Trophoblast cell (in vitro differentiated cells and primary cell): Measurements from ENCODE around the gene KIF2C.
A peak's percentile ranks its signal among the peaks of the same experiment; 100 is the strongest.
"Not testable (repeated sequence)": the region's sequence is repeated elsewhere in the genome, so short reads cannot be mapped to it uniquely, and the experiment has no call there.

Source experiments
- DNase-seq, 2 donors: peaks; one replicate each; pipeline ENCODE4 v3.0.0-alpha.2; 2016
- H2AFZ ChIP-seq: 2 replicates; pipeline ENCODE4 v1.6.1; 2013; ENCODE audit warnings: low read length, moderate library complexity, mild to moderate bottlenecking; ENCODE audit not compliant: insufficient read depth, poor library complexity
- H2AK5ac ChIP-seq: 2 replicates; pipeline ENCODE4 v1.6.1; 2013; ENCODE audit warnings: mild to moderate bottlenecking, low read length
- H2BK120ac ChIP-seq: 2 replicates; pipeline ENCODE4 v1.6.1; 2013; ENCODE audit warnings: low read length, mild to moderate bottlenecking, moderate library complexity; ENCODE audit not compliant: insufficient read depth, poor library complexity
- H2BK12ac ChIP-seq: 2 replicates; pipeline ENCODE4 v1.6.1; 2013; ENCODE audit warnings: mild to moderate bottlenecking, low read length, moderate library complexity
- H2BK5ac ChIP-seq: 2 replicates; pipeline ENCODE4 v1.6.1; 2013; ENCODE audit warnings: low read length, low read depth, moderate library complexity, mild to moderate bottlenecking; ENCODE audit not compliant: poor library complexity
- H3K14ac ChIP-seq: 2 replicates; pipeline ENCODE4 v1.6.1; 2013; ENCODE audit warnings: mild to moderate bottlenecking, low read length
- H3K18ac ChIP-seq: 2 replicates; pipeline ENCODE4 v1.6.1; 2013; ENCODE audit warnings: mild to moderate bottlenecking, low read length
- H3K23ac ChIP-seq: 2 replicates; pipeline ENCODE4 v1.6.1; 2013; ENCODE audit warnings: low read length
- H3K27ac ChIP-seq: 2 replicates; pipeline ENCODE4 v1.5.1; 2013; ENCODE audit warnings: low read depth, mild to moderate bottlenecking, inconsistent platforms, low read length, moderate library complexity
- H3K27me3 ChIP-seq: 2 replicates; pipeline ENCODE4 v1.6.1; 2013; ENCODE audit warnings: inconsistent platforms, mild to moderate bottlenecking, low read length, moderate library complexity; ENCODE audit not compliant: insufficient read depth
- H3K36me3 ChIP-seq, 2 experiments: 1 replicate in 1 of 2; 2 replicates in 1 of 2; pipeline ENCODE4 v1.6.1; 2013; ENCODE audit warnings: low read length in 2 of 2, mild to moderate bottlenecking in 2 of 2, moderate library complexity in 1 of 2; ENCODE audit not compliant: insufficient read depth in 2 of 2, control insufficient read depth in 1 of 2
- H3K4ac ChIP-seq: 2 replicates; pipeline ENCODE4 v1.6.1; 2013; ENCODE audit warnings: low read depth, mild to moderate bottlenecking, low read length, moderate library complexity
- H3K4me1 ChIP-seq, 2 experiments: 1 replicate in 1 of 2; 2 replicates in 1 of 2; pipeline ENCODE4 v1.6.1; 2013; ENCODE audit warnings: low read length in 2 of 2, mild to moderate bottlenecking in 2 of 2, moderate library complexity in 1 of 2; ENCODE audit not compliant: insufficient read depth in 2 of 2, control insufficient read depth in 1 of 2
- H3K4me2 ChIP-seq: 2 replicates; pipeline ENCODE4 v1.6.1; 2013; ENCODE audit warnings: inconsistent platforms, mild to moderate bottlenecking, low read length, moderate library complexity
- H3K4me3 ChIP-seq: 2 replicates; pipeline ENCODE4 v1.5.1; 2013; ENCODE audit warnings: mild to moderate bottlenecking, low read depth, low read length, inconsistent platforms
- H3K79me1 ChIP-seq: one replicate; pipeline ENCODE4 v1.6.1; 2013; ENCODE audit warnings: low read length
- H3K79me2 ChIP-seq: 2 replicates; pipeline ENCODE4 v1.6.1; 2013; ENCODE audit warnings: low read length, mild to moderate bottlenecking; ENCODE audit not compliant: control insufficient read depth, insufficient read depth, poor library complexity
- H3K9ac ChIP-seq: 2 replicates; pipeline ENCODE4 v1.6.1; 2013; ENCODE audit warnings: mild to moderate bottlenecking, low read length
- H3K9me3 ChIP-seq: 2 replicates; pipeline ENCODE4 v1.6.1; 2013; ENCODE audit warnings: low read depth, mild to moderate bottlenecking, control low read depth, inconsistent platforms, low read length; ENCODE audit not compliant: insufficient read depth
- H4K12ac ChIP-seq: 2 replicates; pipeline ENCODE4 v1.6.1; 2013; ENCODE audit warnings: low read depth, mild to moderate bottlenecking, low read length, moderate library complexity
- H4K8ac ChIP-seq: 2 replicates; pipeline ENCODE4 v1.6.1; 2013; ENCODE audit warnings: low read depth, mild to moderate bottlenecking, low read length, moderate library complexity
- H4K91ac ChIP-seq: one replicate; pipeline ENCODE4 v1.6.1; 2013; ENCODE audit warnings: low read depth, mild to moderate bottlenecking, low read length, moderate library complexity
- WGBS: extraction: QIAGEN DNeasy Blood & Tissue Kit; methylation state at CpG from one replicate; pipeline ENCODE4 v1.1.7; 2013; ENCODE audit warnings: missing lambda C conversion rate; ENCODE audit not compliant: insufficient read length, insufficient coverage; ENCODE audit errors: extremely low coverage; 5-methylcytosine and 5-hydroxymethylcytosine counted together

Gene KIF2C

GRCh38 chr1:44792736-44793502 lies 53.3 kb downstream of the KIF2C start:
- no peaks in the 10 kb centered on the region for H3K79me2 ChIP-seq
- no peaks in the 10 kb centered on the region for H3K27me3 ChIP-seq
- no peak overlapping the region for H4K12ac ChIP-seq
- H3K9ac ChIP-seq, result no peak overlapping the region
- H2BK120ac ChIP-seq, result no peak overlapping the region
- DNase-seq, result no peak
- H3K18ac ChIP-seq, result no peak overlapping the region
- H3K79me1 ChIP-seq, result no peaks in the 10 kb centered on the region
- peak overlapping the region; percentile 4 for H2BK12ac ChIP-seq
- H3K4ac ChIP-seq, result no peak overlapping the region
- no peak overlapping the region for H3K23ac ChIP-seq
- no peak overlapping the region for H2BK5ac ChIP-seq
- no peak overlapping the region for H3K4me2 ChIP-seq
- no peaks in the 10 kb centered on the region for H3K4me1 ChIP-seq
- peak overlapping the region; percentile 12 for H4K8ac ChIP-seq
- H3K14ac ChIP-seq, result no peak overlapping the region
- no CpG with 5 or more reads among the region's 9 CpGs for WGBS
- H3K4me3 ChIP-seq, result no peak overlapping the region
- no peaks in the 10 kb centered on the region for H3K9me3 ChIP-seq
- H2AK5ac ChIP-seq, result no peak overlapping the region
- H3K36me3 ChIP-seq, result no peaks in the 10 kb centered on the region
- H4K91ac ChIP-seq, result no peak overlapping the region
- no peak overlapping the region for H2AFZ ChIP-seq
- no peak overlapping the region for H3K27ac ChIP-seq

GRCh38 chr1:44797886-44798285 lies 58.2 kb downstream of the KIF2C start:
- not testable (repeated sequence) for H4K8ac ChIP-seq, H4K91ac ChIP-seq, H2BK5ac ChIP-seq, H2AK5ac ChIP-seq, H3K23ac ChIP-seq, H2BK12ac ChIP-seq, H3K14ac ChIP-seq, H3K18ac ChIP-seq, H3K9ac ChIP-seq, H3K27ac ChIP-seq, H3K9me3 ChIP-seq, H4K12ac ChIP-seq, H3K4me2 ChIP-seq, H2BK120ac ChIP-seq, H3K4me3 ChIP-seq, DNase-seq, H2AFZ ChIP-seq, H3K4ac ChIP-seq, H3K27me3 ChIP-seq
- Histone ChIP-seq H3K36me3 (peaks cover 10 to 11% of the 10 kb centered on the region in 2 experiments), H3K4me1 (peaks cover 14 to 19% of the 10 kb centered on the region in 2 experiments), H3K79me1 (peaks cover 12% of the 10 kb centered on the region), H3K79me2 (peaks cover 13% of the 10 kb centered on the region)
- WGBS, result no CpG with 5 or more reads among the region's 8 CpGs

- Histone ChIP-seq H3K23ac (no peak overlapping the region), H3K79me1 (peaks cover 12% of the 10 kb centered on the region), H4K8ac (peak overlapping the region; percentile 62), H3K4me2 (no peak overlapping the region), H3K4me1 (peaks cover 15 to 20% of the 10 kb centered on the region in 2 experiments), H3K4ac (no peak overlapping the region), H3K27ac (no peak overlapping the region), H3K27me3 (no peaks in the 10 kb centered on the region), H3K36me3 (peaks cover 19 to 20% of the 10 kb centered on the region in 2 experiments), H3K4me3 (no peak overlapping the region), H4K91ac (peak overlapping the region; percentile 4), H3K9ac (no peak overlapping the region), H3K14ac (no peak overlapping the region), H3K79me2 (peaks cover 13% of the 10 kb centered on the region), H3K9me3 (no peaks in the 10 kb centered on the region), H4K12ac (no peak overlapping the region), H3K18ac (no peak overlapping the region), H2BK12ac (peak overlapping the region; percentile 16), H2BK120ac (no peak overlapping the region), H2AK5ac (peak overlapping the region; percentile 3), H2BK5ac (no peak overlapping the region), H2AFZ (no peak overlapping the region)
- DNase-seq, result no peak
- no CpG with 5 or more reads among the region's 10 CpGs for WGBS
Measured at GRCh38 chr1:44798481-44799365, 59.1 kb downstream of the KIF2C start.

GRCh38 chr1:44799770-44800584 lies 60.3 kb downstream of the KIF2C start, which contains the start of gene PLK3:
Gene PLK3 (plus strand): TSS chr1:44800377. CDS start chr1:44800464, 87 bp downstream.
- DNase-seq, result peak; percentile 98 to 99
- Histone ChIP-seq H2BK120ac (peak within 1 kb of the TSS; percentile 99), H2BK12ac (peak within 1 kb of the TSS; percentile 88), H2AK5ac (peak within 1 kb of the TSS; percentile 73), H3K4me2 (peak within 1 kb of the TSS; percentile 93), H3K27me3 (no peaks in the 10 kb centered on the region), H3K9me3 (no peaks in the 10 kb centered on the region), H3K4me1 (peaks cover 15 to 20% of the 10 kb centered on the region in 2 experiments), H3K27ac (peak within 1 kb of the TSS; percentile 95), H4K8ac (peak within 1 kb of the TSS; percentile 86), H4K91ac (peak within 1 kb of the TSS; percentile 93), H3K79me1 (peaks cover 12% of the 10 kb centered on the region), H3K79me2 (peaks cover 13% of the 10 kb centered on the region), H3K36me3 (peaks cover 28 to 29% of the 10 kb centered on the region in 2 experiments), H4K12ac (peak within 1 kb of the TSS; percentile 83), H3K4ac (peak within 1 kb of the TSS; percentile 22), H3K9ac (peak within 1 kb of the TSS; percentile 73), H2BK5ac (peak within 1 kb of the TSS; percentile 97), H3K23ac (no peak within 1 kb of the TSS), H3K14ac (peak within 1 kb of the TSS; percentile 91), H3K4me3 (peak within 1 kb of the TSS; percentile 83), H3K18ac (peak within 1 kb of the TSS; percentile 95), H2AFZ (peak within 1 kb of the TSS; percentile 43)
- no CpG with 5 or more reads among the region's 79 CpGs for WGBS
